Activated naive CD4-positive, alpha-beta T cell treated with anti-CD3 and anti-CD28 coated beads, Interleukin-2, amount 50 U/mL, for 24 hours (primary cell): Measurements from ENCODE around the gene VSIG10L.

Experiments
- H3K27ac Mint-ChIP-seq: one replicate; pipeline ENCODE4 v1.8.0; 2021; ENCODE audit warnings: mild to moderate bottlenecking, mixed read lengths
- H3K27me3 Mint-ChIP-seq: one replicate; pipeline ENCODE4 v1.8.0; 2021; ENCODE audit warnings: mixed read lengths
- H3K36me3 Mint-ChIP-seq: one replicate; pipeline ENCODE4 v1.8.0; 2021; ENCODE audit warnings: mixed read lengths
- H3K4me1 Mint-ChIP-seq: one replicate; pipeline ENCODE4 v1.8.0; 2021; ENCODE audit warnings: mixed read lengths
- H3K4me3 Mint-ChIP-seq: one replicate; pipeline ENCODE4 v1.8.0; 2021; ENCODE audit warnings: mild to moderate bottlenecking, mixed read lengths
- H3K9me3 Mint-ChIP-seq: one replicate; pipeline ENCODE4 v1.8.0; 2021; ENCODE audit warnings: mixed read lengths

VSIG10L gene

DNA sequence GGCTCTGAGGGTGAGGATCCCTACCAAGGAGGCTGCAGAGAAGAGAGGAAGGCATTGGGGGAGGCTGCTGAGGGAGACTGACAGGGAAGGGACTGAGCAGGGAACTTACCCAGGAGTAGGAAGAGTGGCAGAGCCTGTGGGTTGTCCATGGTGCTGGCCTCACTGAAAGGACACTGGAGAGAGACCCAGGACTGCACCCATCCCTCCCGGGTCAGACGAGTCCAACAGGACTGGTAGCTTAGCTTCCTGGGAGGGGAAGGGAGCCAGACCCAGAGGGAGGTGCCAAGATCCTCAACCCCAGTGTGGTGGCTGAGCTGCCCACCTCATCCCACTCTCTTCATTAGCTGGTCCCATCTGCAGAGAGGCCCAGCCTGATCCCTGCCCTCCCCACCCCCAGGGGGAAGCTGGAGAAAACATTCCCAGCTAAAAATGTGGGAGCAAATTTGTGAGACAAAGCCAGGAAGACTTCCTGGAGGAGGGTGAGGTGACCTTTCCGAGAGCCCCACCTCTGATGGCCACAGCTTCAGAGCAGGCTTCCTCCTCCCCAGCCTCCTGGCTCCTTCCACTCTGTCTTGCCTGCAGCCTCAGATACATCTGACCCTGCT is at the start of gene VSIG10L:
Gene VSIG10L, minus strand, starts transcription at position 164 of the 605 bp plus-strand sequence. Its CDS starts 15 bp downstream, at position 149.
- H3K27me3 Mint-ChIP-seq = no peaks in the 10 kb centered on the region
- H3K9me3 Mint-ChIP-seq = no peaks in the 10 kb centered on the region
- H3K27ac Mint-ChIP-seq = peak within 1 kb of the TSS; percentile 62
- H3K4me1 Mint-ChIP-seq = peaks cover 14% of the 10 kb centered on the region
- H3K4me3 Mint-ChIP-seq = peak within 1 kb of the TSS; percentile 54
- H3K36me3 Mint-ChIP-seq = peaks cover 5% of the 10 kb centered on the region

DNA sequence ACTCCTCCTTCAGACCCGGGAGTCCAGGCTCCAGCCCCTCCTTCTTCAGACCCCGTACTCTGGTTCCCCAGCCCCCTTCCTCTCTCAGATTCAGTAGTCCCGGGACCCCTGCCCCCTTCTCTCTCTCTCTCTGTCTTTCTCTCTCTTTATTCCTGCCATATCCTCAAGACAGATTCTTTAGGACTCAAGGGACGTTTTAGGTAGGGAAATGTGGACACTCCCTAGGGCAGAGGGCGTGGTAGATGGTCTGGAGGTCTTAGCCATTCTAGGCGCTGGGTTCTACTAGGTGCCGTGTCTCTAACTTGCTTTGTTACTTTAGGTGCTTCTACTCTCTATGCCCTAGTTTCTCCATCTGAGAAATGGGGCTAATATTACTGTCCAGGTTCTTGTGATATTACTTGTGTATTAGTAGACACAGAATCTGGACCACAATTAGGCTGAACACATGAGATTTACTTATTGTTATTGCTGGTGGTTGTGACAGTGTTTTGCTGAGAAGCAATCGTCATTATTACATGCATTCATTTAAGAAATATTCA is 49.2 kb upstream of the VSIG10L start:
- peaks cover 24% of the 10 kb centered on the region for H3K4me1 Mint-ChIP-seq
- H3K27me3 Mint-ChIP-seq = no peaks in the 10 kb centered on the region
- no peak overlapping the region for H3K27ac Mint-ChIP-seq
- no peaks in the 10 kb centered on the region for H3K9me3 Mint-ChIP-seq
- H3K4me3 Mint-ChIP-seq = peak overlapping the region; percentile 44
- H3K36me3 Mint-ChIP-seq = no peaks in the 10 kb centered on the region

DNA sequence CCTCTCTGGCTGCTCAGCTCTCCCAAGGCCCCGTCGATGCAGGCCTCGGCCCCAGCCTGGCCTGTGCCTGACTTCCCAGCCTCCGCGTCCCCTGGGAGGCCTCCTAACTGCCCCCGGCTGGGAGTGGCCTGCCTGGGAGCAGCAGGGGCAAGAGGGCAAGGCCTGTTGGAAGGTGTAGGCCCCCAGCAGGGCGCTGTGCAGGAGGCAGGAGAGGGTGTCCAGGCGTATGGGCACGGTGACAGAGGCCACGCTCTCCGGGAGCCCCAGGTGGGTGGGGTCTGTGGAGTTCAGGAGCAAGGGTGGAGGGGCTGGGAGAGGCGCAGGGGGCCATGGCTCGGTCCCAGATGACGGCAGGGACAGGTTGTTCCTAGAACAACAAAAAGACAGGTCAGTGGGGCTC is 47.2 kb upstream of the VSIG10L start:
- Mint-ChIP-seq H3K4me1 (peaks cover 15% of the 10 kb centered on the region), H3K27me3 (no peaks in the 10 kb centered on the region), H3K4me3 (no peak overlapping the region), H3K36me3 (no peaks in the 10 kb centered on the region), H3K27ac (no peak overlapping the region), H3K9me3 (no peaks in the 10 kb centered on the region)

DNA sequence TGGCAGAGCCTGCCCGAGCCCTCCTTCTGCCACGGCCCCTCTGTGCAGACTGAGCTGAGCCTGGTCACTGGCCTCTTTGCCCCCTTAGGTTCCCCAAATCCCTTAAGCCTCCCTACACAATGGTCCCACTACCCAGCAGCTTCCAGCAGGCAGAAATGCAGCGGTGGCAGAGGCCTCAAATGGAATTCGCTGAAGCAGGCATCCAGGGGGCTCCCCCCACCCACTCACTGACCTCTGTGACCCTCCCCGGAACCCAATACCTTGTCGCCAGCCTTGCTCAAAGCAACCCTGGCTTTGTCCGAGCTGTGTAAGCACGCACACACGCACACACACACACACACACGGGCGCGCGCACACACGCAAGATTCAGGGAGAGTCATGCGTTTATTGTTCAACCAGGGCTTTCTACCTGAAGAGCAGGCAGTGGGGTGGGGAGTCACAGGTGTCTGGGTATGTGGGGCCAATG is 46.0 kb upstream of the VSIG10L start, which contains the start of gene LIM2:
Gene LIM2, minus strand, starts transcription at position 51 of the 466 bp plus-strand sequence. CDS start 531 bp downstream, outside the sequence.
- Mint-ChIP-seq H3K36me3 (no peaks in the 10 kb centered on the region), H3K9me3 (no peaks in the 10 kb centered on the region), H3K4me3 (peak within 1 kb of the TSS; percentile 61), H3K27me3 (no peaks in the 10 kb centered on the region), H3K4me1 (peaks cover 10% of the 10 kb centered on the region), H3K27ac (no peak within 1 kb of the TSS)

DNA sequence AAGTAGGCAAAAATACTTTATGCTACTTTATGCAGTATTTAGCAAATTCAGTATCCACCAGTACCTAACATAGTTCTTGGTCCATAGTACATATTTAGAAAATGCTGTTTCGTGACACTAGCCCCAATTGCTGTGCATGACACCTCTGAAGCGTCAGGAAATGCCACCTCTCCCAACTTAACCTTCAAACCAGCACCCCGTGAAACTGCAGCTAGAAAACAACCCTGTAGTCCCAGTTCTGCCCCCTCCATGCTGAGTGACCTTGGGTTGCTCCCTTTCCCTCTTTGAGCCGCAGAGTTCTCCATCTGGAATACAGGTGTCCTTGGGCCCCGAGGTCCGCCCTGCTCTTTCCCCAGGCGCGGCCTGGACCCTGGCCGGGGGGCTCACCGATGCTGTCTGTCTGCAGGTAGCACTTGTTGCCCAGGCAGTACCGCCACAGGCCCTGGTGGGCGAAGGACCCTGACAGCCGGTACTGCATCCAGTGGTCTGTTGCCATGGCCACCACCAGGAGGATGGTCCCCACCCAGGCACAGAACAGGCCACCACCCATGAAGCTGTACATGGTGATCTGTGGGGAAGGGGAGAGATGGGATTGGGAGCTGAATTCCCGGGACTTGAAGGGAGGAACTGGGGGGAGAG is 45.1 kb upstream of the VSIG10L start:
- H3K36me3 Mint-ChIP-seq = no peaks in the 10 kb centered on the region
- H3K4me1 Mint-ChIP-seq = peaks cover 7% of the 10 kb centered on the region
- H3K9me3 Mint-ChIP-seq = no peaks in the 10 kb centered on the region
- no peak overlapping the region for H3K27ac Mint-ChIP-seq
- peak overlapping the region; percentile 49 for H3K4me3 Mint-ChIP-seq
- H3K27me3 Mint-ChIP-seq = no peaks in the 10 kb centered on the region

DNA sequence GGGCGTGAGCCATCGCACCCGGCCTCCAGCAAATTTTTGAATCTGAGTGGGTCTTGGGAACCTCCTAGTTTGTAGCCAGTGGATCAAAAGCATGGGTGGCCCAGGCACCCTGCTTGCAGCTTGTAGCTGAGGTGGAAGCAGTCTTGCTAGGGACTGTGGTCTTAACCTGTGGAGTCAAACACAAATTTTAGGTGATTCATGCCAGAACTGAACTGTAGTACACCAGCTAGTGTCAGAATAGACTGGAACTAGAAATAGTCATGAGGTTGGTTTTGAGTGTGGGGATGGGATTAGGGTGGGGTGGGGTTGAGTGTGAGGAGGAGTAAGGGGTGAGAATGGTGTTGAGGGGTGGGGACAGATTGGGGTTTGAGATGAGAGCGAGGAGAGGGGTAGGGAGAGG is 40.1 kb upstream of the VSIG10L start:
- H3K27ac Mint-ChIP-seq = no peak overlapping the region
- no peaks in the 10 kb centered on the region for H3K27me3 Mint-ChIP-seq

DNA sequence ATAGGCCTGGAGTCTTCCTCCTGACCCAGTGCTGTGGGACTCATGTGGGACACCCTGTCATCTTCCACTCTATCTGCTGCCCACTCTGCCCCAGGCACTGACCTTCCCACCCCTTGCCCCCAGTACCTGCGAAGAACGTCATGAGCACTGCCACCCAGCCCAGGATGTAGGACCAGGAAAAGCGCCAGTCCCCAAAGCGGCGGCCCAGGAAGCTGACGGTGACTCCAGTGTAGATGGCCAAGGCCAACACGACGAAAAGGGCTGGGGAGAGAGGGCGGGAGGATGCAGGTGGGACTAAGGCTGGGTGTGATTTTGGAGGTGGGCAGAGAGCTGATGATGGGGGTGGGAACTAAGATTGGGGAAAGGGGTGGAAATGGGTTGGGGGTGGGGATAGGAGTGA is 38.4 kb upstream of the VSIG10L start:
- no peak overlapping the region for H3K27ac Mint-ChIP-seq
- no peaks in the 10 kb centered on the region for H3K27me3 Mint-ChIP-seq
- H3K36me3 Mint-ChIP-seq = peaks cover 2% of the 10 kb centered on the region
- H3K4me3 Mint-ChIP-seq = no peak overlapping the region
- peaks cover 26% of the 10 kb centered on the region for H3K4me1 Mint-ChIP-seq
- no peaks in the 10 kb centered on the region for H3K9me3 Mint-ChIP-seq

More for the DNA sequence above, 40.1 kb upstream of the VSIG10L start:
- Mint-ChIP-seq H3K9me3 (no peaks in the 10 kb centered on the region), H3K4me1 (peaks cover 12% of the 10 kb centered on the region), H3K4me3 (no peak overlapping the region), H3K36me3 (peaks cover 2% of the 10 kb centered on the region)

DNA sequence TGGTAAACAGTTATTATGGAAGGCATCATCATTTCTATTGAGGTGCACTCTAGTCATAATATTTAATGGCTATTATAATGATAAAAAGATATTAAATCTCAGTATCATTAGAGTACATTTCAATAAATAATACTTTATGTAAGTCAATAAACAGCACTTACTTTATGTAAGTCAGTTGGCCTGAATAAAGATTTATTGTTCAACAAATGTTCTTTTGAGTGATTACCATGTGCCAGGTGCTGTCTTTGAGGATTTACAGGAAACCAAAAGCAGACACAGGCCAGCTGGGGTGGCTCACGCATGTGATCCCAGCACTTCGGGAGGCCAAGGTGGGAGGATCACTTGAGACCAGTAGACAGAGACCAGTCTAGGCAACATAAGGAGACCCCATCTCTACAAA is 35.5 kb upstream of the VSIG10L start:
- peaks cover 2% of the 10 kb centered on the region for H3K36me3 Mint-ChIP-seq
- peaks cover 53% of the 10 kb centered on the region for H3K4me1 Mint-ChIP-seq
- H3K27me3 Mint-ChIP-seq = no peaks in the 10 kb centered on the region
- H3K4me3 Mint-ChIP-seq = no peak overlapping the region
- H3K27ac Mint-ChIP-seq = no peak overlapping the region
- H3K9me3 Mint-ChIP-seq = no peaks in the 10 kb centered on the region

DNA sequence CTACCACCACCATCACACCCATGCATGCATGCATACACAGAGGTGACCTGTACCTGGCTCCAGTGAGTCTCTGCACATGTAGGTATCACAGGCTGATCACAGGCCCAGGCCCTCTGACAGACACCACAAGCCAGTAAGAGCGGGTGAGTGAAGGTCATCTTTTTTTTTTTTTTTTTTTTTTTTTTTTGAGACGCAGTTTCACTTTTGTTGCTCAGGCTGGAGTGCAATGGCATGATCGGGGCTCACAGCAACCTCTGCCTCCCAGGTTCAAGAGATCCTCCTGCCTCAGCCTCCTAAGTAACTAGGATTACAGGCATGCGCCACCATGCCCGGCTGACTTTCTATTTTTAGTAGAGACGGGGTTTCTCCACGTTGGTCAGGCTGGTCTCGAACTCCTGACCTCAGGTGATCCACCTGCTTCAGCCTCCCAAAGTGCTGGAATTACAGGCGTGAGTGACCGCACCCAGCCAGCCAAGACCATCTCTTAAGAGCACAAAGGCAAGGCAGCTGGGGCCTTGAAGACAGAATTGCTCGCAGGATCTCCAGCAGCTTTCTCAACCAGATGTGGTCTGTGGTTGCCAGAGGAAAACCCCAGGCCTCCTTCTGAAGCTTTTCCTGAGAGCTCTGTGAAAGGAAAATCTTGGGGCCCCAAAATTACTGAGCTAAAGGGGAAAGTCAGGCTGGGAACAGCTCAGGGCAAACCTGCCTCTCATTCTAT is 33.7 kb upstream of the VSIG10L start:
- Mint-ChIP-seq H3K4me1 (peaks cover 69% of the 10 kb centered on the region), H3K27me3 (no peaks in the 10 kb centered on the region)

DNA sequence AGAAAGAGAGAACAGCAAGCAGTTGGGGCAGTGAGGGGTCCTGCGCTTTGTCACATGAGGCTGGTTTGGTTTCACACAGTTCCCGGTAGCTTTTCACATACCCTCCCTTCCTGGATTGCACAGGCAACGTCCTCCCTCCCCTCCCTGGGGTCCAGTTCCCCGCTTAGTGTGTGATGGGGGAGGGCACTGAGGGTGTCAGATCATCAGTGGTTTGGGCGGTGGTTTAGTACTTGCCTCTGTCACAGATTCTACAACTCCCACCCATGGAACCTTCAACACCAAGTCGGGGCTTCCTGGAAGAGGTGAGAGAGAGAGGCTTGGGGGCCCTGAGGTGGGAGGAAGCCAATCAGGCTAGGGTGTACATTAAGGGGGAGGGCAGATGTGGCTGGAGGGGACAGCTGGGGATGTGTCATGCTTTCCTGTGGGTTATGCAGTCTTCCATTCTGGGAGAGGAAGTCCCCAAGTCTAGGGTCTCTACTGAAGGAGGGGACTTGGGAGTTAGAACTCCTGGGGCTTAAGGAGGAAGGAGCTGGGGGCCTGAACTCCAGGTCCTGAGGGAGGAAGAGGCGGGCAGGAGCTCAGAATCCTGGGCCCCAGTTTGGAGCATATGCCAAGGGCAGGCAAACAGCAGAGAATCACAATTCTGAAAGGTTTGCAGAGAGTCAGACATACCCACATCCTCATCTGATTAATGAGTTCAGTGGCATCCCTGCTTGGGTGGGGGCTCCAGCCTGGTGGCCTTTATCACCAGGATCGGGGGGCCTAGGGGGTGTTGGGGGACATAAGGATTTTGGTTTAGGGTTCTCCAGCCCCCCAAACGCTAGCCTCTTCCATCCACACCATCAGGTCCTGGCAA is 30.9 kb upstream of the VSIG10L start, which contains the start of gene NKG7:
Gene NKG7, minus strand, starts transcription at position 6 of the 856 bp plus-strand sequence. CDS start 119 bp downstream, outside the sequence.
- Mint-ChIP-seq H3K4me3 (peak within 1 kb of the TSS; percentile 84), H3K4me1 (peaks cover 70% of the 10 kb centered on the region), H3K27ac (peak within 1 kb of the TSS; percentile 81), H3K27me3 (no peaks in the 10 kb centered on the region), H3K9me3 (no peaks in the 10 kb centered on the region), H3K36me3 (no peaks in the 10 kb centered on the region)

More for the DNA sequence above, 33.7 kb upstream of the VSIG10L start:
- Mint-ChIP-seq H3K27ac (no peak overlapping the region), H3K9me3 (no peaks in the 10 kb centered on the region), H3K4me3 (peak overlapping the region; percentile 43), H3K36me3 (peaks cover 2% of the 10 kb centered on the region)

DNA sequence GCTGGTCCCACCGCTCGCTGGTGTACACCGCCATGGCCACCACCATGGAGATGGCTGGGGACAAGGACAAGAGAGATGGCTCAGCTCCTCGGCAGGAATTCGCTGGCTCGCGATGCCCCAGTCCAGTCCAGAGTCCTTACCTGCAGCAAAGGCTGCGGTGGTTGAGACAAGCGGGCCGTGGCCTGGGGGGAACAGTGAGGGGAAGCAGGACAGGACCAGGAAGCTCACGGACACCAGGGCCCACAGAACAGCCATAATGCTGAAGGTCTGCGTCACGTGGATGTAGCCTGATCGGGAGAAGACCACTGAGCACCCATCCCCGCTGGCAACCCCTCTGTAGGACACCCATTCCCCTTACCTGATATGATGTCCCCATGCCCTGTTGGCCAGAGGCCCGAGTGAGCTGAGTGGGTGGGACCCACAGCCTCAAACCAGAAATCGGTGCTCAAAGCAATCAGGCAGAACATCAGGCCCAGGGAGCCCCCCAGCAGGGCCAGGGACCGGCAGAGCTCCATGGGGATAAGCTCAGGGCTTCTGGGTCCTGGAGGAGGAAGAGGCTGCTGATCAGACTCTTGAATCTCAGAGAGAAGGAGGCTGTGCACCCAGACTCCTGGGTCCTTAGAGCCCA is 30.2 kb upstream of the VSIG10L start:
- no peaks in the 10 kb centered on the region for H3K9me3 Mint-ChIP-seq
- peak overlapping the region; percentile 81 for H3K27ac Mint-ChIP-seq
- H3K4me3 Mint-ChIP-seq = peak overlapping the region; percentile 84
- no peaks in the 10 kb centered on the region for H3K36me3 Mint-ChIP-seq
- no peaks in the 10 kb centered on the region for H3K27me3 Mint-ChIP-seq
- peaks cover 74% of the 10 kb centered on the region for H3K4me1 Mint-ChIP-seq

DNA sequence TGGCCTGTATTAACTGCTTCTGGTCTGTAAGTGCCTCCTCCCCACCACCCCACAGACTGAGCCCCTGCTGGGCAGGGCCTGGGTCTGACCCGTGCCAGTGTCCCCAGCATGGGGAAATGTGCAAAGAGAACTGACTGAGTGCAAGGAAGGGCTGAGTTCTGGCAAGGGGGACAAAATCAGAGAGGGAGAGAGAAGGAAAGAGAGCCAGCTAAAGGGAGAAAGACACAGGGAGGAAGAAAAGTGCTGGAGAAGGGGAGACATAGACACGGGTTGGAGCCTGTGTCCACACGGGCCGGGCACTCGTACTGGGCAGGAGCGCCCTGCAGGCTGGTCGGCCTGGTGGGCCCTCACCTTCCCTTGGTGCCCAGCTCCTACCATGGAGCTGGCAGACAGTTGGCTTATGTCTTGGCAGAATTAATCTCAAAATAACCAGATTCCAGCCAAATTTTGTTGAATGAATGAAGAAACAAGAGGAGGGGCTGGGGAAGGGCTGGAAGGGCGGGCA is 29.3 kb upstream of the VSIG10L start:
- H3K4me3 Mint-ChIP-seq = peak overlapping the region; percentile 84
- H3K9me3 Mint-ChIP-seq = no peaks in the 10 kb centered on the region
- peak overlapping the region; percentile 43 for H3K27ac Mint-ChIP-seq
- H3K36me3 Mint-ChIP-seq = no peaks in the 10 kb centered on the region
- H3K4me1 Mint-ChIP-seq = peaks cover 77% of the 10 kb centered on the region
- no peaks in the 10 kb centered on the region for H3K27me3 Mint-ChIP-seq

DNA sequence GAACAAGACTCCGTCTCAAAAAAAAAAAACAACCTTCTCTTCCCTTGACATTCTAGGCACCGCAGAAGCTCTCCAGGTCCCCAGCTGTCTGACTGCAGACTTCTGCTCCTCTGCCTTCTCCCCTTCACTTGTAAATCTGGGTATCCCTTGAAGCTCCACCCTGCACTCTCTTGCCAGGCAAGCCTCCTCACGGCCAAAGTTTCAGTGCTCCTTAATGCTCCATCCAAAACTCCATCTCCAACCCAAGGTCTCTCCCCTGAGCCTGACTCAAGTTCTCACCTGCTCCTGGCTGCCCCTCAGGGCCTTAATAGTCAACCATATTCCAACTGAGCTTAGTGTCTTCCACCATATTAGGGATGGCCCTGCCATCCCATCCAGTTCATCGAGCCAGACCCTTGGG is 28.3 kb upstream of the VSIG10L start:
- H3K4me3 Mint-ChIP-seq = peak overlapping the region; percentile 84
- H3K9me3 Mint-ChIP-seq = no peaks in the 10 kb centered on the region
- peak overlapping the region; percentile 77 for H3K27ac Mint-ChIP-seq
- H3K4me1 Mint-ChIP-seq = peaks cover 75% of the 10 kb centered on the region
- H3K36me3 Mint-ChIP-seq = no peaks in the 10 kb centered on the region
- no peaks in the 10 kb centered on the region for H3K27me3 Mint-ChIP-seq
